C4-2B (cell line): ENCODE results near the gene ARHGAP33.

Experiments
- H3K27ac ChIP-seq: fragments of 450-650 bp; 2 replicates; pipeline ENCODE4 v1.5.1; 2017
- ZFX ChIP-seq: fragments of 450-650 bp; IDR thresholded peaks from 2 replicates; pipeline ENCODE4 v1.6.1; 2017
- TF ChIP-seq, protein P1 (sequence below): fragments of 450-650 bp; conservative IDR thresholded peaks from 2 replicates; pipeline ENCODE4 v1.5.1; 2017; ENCODE audit warnings: mild to moderate bottlenecking

Gene ARHGAP33

GRCh38 chr19:35785339-35785627 is 9.9 kb downstream of the ARHGAP33 start:
- no peak overlapping the region for H3K27ac ChIP-seq

GRCh38 chr19:35786299-35787160 is 11.2 kb downstream of the ARHGAP33 start:
- TF ChIP-seq, protein P1, sequence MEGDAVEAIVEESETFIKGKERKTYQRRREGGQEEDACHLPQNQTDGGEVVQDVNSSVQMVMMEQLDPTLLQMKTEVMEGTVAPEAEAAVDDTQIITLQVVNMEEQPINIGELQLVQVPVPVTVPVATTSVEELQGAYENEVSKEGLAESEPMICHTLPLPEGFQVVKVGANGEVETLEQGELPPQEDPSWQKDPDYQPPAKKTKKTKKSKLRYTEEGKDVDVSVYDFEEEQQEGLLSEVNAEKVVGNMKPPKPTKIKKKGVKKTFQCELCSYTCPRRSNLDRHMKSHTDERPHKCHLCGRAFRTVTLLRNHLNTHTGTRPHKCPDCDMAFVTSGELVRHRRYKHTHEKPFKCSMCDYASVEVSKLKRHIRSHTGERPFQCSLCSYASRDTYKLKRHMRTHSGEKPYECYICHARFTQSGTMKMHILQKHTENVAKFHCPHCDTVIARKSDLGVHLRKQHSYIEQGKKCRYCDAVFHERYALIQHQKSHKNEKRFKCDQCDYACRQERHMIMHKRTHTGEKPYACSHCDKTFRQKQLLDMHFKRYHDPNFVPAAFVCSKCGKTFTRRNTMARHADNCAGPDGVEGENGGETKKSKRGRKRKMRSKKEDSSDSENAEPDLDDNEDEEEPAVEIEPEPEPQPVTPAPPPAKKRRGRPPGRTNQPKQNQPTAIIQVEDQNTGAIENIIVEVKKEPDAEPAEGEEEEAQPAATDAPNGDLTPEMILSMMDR = no peak
- TF ChIP-seq ZFX = no peak
- H3K27ac ChIP-seq = no peak overlapping the region

More at GRCh38 chr19:35785339-35785627, 9.9 kb downstream of the ARHGAP33 start:
- TF ChIP-seq, protein P1 = no peak
- no peak for TF ChIP-seq ZFX

- no peak overlapping the region for H3K27ac ChIP-seq
- TF ChIP-seq ZFX = no peak
- TF ChIP-seq, protein P1 = no peak
These were observed 11.9 kb downstream of the ARHGAP33 start for GRCh38 chr19:35787227-35787799.

- H3K27ac ChIP-seq = no peak overlapping the region
- TF ChIP-seq, protein P1 = no peak
- no peak for TF ChIP-seq ZFX
These were observed 13.0 kb downstream of the ARHGAP33 start for GRCh38 chr19:35788205-35788960.

DNA sequence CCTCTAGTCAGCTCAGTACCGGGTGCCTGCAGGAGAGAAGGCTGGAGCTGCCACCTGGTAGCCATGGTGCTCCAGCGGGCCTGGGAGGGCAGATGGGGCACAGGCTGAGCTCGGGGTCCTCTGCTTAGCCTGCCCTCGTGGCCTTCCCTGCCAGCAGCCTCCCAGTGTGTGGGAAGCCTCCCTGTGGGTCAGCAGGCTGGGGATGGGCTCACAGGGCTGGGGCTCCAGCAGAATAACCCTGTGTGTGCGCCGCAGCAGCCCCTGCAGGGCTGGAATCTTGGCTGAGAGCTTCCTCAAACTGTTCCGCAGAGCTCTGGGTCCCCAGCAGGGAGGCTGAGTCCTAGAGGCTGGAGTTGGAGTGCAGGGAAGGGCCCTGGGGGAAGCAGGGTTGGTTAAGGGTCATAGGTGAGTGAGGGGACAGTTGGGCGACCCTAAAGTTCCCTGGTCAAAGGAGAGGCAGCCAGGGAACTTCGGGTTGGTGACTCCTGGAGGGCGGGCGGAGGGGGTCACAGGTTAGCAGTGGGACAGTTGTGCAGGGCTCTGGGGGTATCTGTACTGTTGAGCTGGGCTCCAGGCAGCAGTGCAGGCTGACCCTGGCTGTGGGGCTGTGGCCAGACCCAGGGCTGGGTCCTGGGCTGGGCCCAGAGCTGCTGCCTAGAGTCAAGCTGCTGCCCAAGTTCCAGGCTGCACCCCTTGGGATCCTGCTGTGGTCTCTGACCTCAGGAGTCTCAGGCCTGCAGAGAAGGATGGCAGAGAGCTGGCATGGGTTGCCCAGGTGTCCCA is 14.0 kb downstream of the ARHGAP33 start:
- TF ChIP-seq, protein P1 = no peak
- TF ChIP-seq ZFX = no peak
- H3K27ac ChIP-seq = no peak overlapping the region

- TF ChIP-seq, protein P1 = no peak
- TF ChIP-seq ZFX = no peak
- H3K27ac ChIP-seq = no peak overlapping the region
These were observed 14.9 kb downstream of the ARHGAP33 start for GRCh38 chr19:35789978-35790944.
